ENCODE data around the gene CENPK.
"Not testable (repeated sequence)": the region's sequence is repeated elsewhere in the genome, so short reads cannot be mapped to it uniquely, and the experiment has no call there.

The CENPK gene

DNA sequence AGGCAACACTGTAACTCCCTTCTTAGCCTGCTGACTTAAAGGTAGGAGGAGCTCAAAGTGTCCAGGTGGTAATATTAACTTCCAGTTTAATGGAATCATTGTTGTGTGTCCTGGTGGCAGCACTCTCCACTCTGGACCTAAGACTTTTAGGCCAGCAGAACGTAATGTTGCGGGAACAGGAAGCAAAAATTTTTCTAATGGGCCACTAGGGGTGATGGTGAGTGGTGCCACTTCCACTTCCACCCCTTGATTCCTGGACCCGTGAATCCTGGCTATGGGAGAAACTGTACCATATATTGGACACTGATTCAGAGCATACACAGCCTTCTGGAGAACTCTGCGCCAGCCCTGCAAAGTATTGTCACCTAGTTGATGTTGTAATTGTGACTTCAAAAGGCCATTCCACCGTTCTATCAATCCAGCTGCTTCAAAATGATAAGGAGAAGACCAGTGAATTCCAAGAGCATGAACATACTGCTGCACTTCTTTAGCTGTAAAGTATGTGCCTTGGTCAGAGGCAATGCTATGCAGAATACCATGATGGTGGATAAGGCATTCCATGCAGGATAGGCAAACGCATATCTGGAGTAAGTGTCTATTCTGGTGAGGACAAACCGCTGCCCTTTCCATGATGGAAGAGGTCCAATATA, 74.8 kb downstream of the CENPK start:
- not testable (repeated sequence) for H3K27me3 ChIP-seq (ENCODE audit: control insufficient read depth in 3 of 3, insufficient read depth in 3 of 3, low read depth in 1 of 3, low read length in 3 of 3); H2BK15ac ChIP-seq (ENCODE audit: low read length); H3K4me1 ChIP-seq (ENCODE audit: control insufficient read depth in 2 of 2, insufficient read depth in 1 of 2, low read depth in 1 of 2, low read length in 2 of 2); H3K27ac ChIP-seq (replicated peaks; ENCODE audit: low read length); H2BK120ac ChIP-seq (ENCODE audit: low read depth, low read length); DNase-seq (ENCODE audit: low spot score); H2BK12ac ChIP-seq (ENCODE audit: low read length); H3K9ac ChIP-seq (ENCODE audit: low read depth, low read length, poor library complexity); H3K18ac ChIP-seq (ENCODE audit: low read length); H3K9me3 ChIP-seq (replicated peaks in 1 of 2; ENCODE audit: control insufficient read depth in 2 of 2, insufficient read depth in 1 of 2, low read depth in 1 of 2, low read length in 2 of 2); H3K4me3 ChIP-seq (ENCODE audit: low read length in 2 of 2); H3K23ac ChIP-seq (ENCODE audit: low read depth, low read length, poor library complexity); H2AK5ac ChIP-seq (ENCODE audit: low read depth, low read length); H2BK5ac ChIP-seq (ENCODE audit: low read length); H3K79me1 ChIP-seq (ENCODE audit: low read depth, low read length); H2AFZ ChIP-seq (ENCODE audit: low read length); H3K4me2 ChIP-seq (ENCODE audit: insufficient read depth, low read length, poor library complexity, severe bottlenecking); H4K91ac ChIP-seq (ENCODE audit: low read depth, low read length, poor library complexity); H3K14ac ChIP-seq (ENCODE audit: low read length); H3K4ac ChIP-seq (ENCODE audit: low read length); H4K8ac ChIP-seq (ENCODE audit: low read depth, low read length)
- H3K36me3 ChIP-seq (replicated peaks in 1 of 2; ENCODE audit: control insufficient read depth in 2 of 2, insufficient read depth in 2 of 2, low read length in 2 of 2), result peaks cover 0 to 10% of the 10 kb centered on the region in 2 donors
- no CpG with 5 or more reads among the region's 7 CpGs for WGBS, 2 donors (ENCODE audit: extremely low coverage in 2 of 2, insufficient read length in 2 of 2, insufficient replicate concordance in 1 of 2)

- peaks cover 0 to 10% of the 10 kb centered on the region in 2 donors for H3K36me3 ChIP-seq (replicated peaks in 1 of 2; ENCODE audit: control insufficient read depth in 2 of 2, insufficient read depth in 2 of 2, low read length in 2 of 2)
- H2AFZ ChIP-seq (ENCODE audit: low read length); H3K23ac ChIP-seq (ENCODE audit: low read depth, low read length, poor library complexity); H3K4ac ChIP-seq (ENCODE audit: low read length); H2BK12ac ChIP-seq (ENCODE audit: low read length); H2AK5ac ChIP-seq (ENCODE audit: low read depth, low read length); H4K8ac ChIP-seq (ENCODE audit: low read depth, low read length); H3K27me3 ChIP-seq (ENCODE audit: control insufficient read depth in 3 of 3, insufficient read depth in 3 of 3, low read depth in 1 of 3, low read length in 3 of 3); H3K27ac ChIP-seq (replicated peaks; ENCODE audit: low read length); H3K4me1 ChIP-seq (ENCODE audit: control insufficient read depth in 2 of 2, insufficient read depth in 1 of 2, low read depth in 1 of 2, low read length in 2 of 2); H2BK120ac ChIP-seq (ENCODE audit: low read depth, low read length); H3K4me2 ChIP-seq (ENCODE audit: insufficient read depth, low read length, poor library complexity, severe bottlenecking); H3K79me1 ChIP-seq (ENCODE audit: low read depth, low read length); H3K4me3 ChIP-seq (ENCODE audit: low read length in 2 of 2); H3K9ac ChIP-seq (ENCODE audit: low read depth, low read length, poor library complexity); H3K14ac ChIP-seq (ENCODE audit: low read length); H3K18ac ChIP-seq (ENCODE audit: low read length); H2BK15ac ChIP-seq (ENCODE audit: low read length); H2BK5ac ChIP-seq (ENCODE audit: low read length); DNase-seq (ENCODE audit: low spot score); H4K91ac ChIP-seq (ENCODE audit: low read depth, low read length, poor library complexity); H3K9me3 ChIP-seq (replicated peaks in 1 of 2; ENCODE audit: control insufficient read depth in 2 of 2, insufficient read depth in 1 of 2, low read depth in 1 of 2, low read length in 2 of 2): not testable (repeated sequence)
- WGBS, 2 donors (ENCODE audit: extremely low coverage in 2 of 2, insufficient read length in 2 of 2, insufficient replicate concordance in 1 of 2), result no CpG with 5 or more reads among the region's 2 CpGs
These were observed 76.2 kb downstream of the CENPK start for GRCh38 chr5:65486803-65487202.

GRCh38 chr5:65485405-65485804, 77.6 kb downstream of the CENPK start:
- H3K18ac ChIP-seq (ENCODE audit: low read length), result no peak overlapping the region
- no peak overlapping the region for H3K9ac ChIP-seq (ENCODE audit: low read depth, low read length, poor library complexity)
- no peak overlapping the region for H3K4me3 ChIP-seq (ENCODE audit: low read length in 2 of 2)
- DNase-seq (ENCODE audit: low spot score), result no peak
- no peak overlapping the region for H3K4me2 ChIP-seq (ENCODE audit: insufficient read depth, low read length, poor library complexity, severe bottlenecking)
- H2AK5ac ChIP-seq (ENCODE audit: low read depth, low read length), result no peak overlapping the region
- H3K14ac ChIP-seq (ENCODE audit: low read length), result no peak overlapping the region
- no peak overlapping the region for H2BK15ac ChIP-seq (ENCODE audit: low read length)
- peaks cover 2 to 5% of the 10 kb centered on the region in 2 donors for H3K4me1 ChIP-seq (ENCODE audit: control insufficient read depth in 2 of 2, insufficient read depth in 1 of 2, low read depth in 1 of 2, low read length in 2 of 2)
- WGBS, 2 donors (ENCODE audit: extremely low coverage in 2 of 2, insufficient read length in 2 of 2, insufficient replicate concordance in 1 of 2), result no CpG with 5 or more reads among the region's 28 CpGs
- no peaks in the 10 kb centered on the region for H3K27me3 ChIP-seq (ENCODE audit: control insufficient read depth in 3 of 3, insufficient read depth in 3 of 3, low read depth in 1 of 3, low read length in 3 of 3)
- no peak overlapping the region for H3K4ac ChIP-seq (ENCODE audit: low read length)
- H3K27ac ChIP-seq (replicated peaks; ENCODE audit: low read length), result no peak overlapping the region
- H2BK120ac ChIP-seq (ENCODE audit: low read depth, low read length), result no peak overlapping the region
- no peaks in the 10 kb centered on the region for H3K79me1 ChIP-seq (ENCODE audit: low read depth, low read length)
- peaks cover 0 to 9% of the 10 kb centered on the region in 2 donors for H3K36me3 ChIP-seq (replicated peaks in 1 of 2; ENCODE audit: control insufficient read depth in 2 of 2, insufficient read depth in 2 of 2, low read length in 2 of 2)
- no peak overlapping the region for H2BK5ac ChIP-seq (ENCODE audit: low read length)
- H2BK12ac ChIP-seq (ENCODE audit: low read length), result no peak overlapping the region
- H4K91ac ChIP-seq (ENCODE audit: low read depth, low read length, poor library complexity), result no peak overlapping the region
- H3K9me3 ChIP-seq (replicated peaks in 1 of 2; ENCODE audit: control insufficient read depth in 2 of 2, insufficient read depth in 1 of 2, low read depth in 1 of 2, low read length in 2 of 2), result no peaks in the 10 kb centered on the region
- H3K23ac ChIP-seq (ENCODE audit: low read depth, low read length, poor library complexity), result no peak overlapping the region
- H2AFZ ChIP-seq (ENCODE audit: low read length), result no peak overlapping the region
- H4K8ac ChIP-seq (ENCODE audit: low read depth, low read length), result no peak overlapping the region

GRCh38 chr5:65483546-65484346, 79.2 kb downstream of the CENPK start:
- Histone ChIP-seq H4K8ac (ENCODE audit: low read depth, low read length) (no peak overlapping the region), H2BK12ac (ENCODE audit: low read length) (no peak overlapping the region), H3K23ac (ENCODE audit: low read depth, low read length, poor library complexity) (no peak overlapping the region), H3K4me1 (ENCODE audit: control insufficient read depth in 2 of 2, insufficient read depth in 1 of 2, low read depth in 1 of 2, low read length in 2 of 2) (peaks cover 2 to 8% of the 10 kb centered on the region in 2 donors), H2BK120ac (ENCODE audit: low read depth, low read length) (no peak overlapping the region), H2BK15ac (ENCODE audit: low read length) (no peak overlapping the region), H3K9ac (ENCODE audit: low read depth, low read length, poor library complexity) (no peak overlapping the region), H4K91ac (ENCODE audit: low read depth, low read length, poor library complexity) (no peak overlapping the region), H3K4ac (ENCODE audit: low read length) (no peak overlapping the region), H2AK5ac (ENCODE audit: low read depth, low read length) (no peak overlapping the region), H3K79me1 (ENCODE audit: low read depth, low read length) (no peaks in the 10 kb centered on the region), H3K18ac (ENCODE audit: low read length) (no peak overlapping the region), H3K14ac (ENCODE audit: low read length) (no peak overlapping the region), H2BK5ac (ENCODE audit: low read length) (no peak overlapping the region), H3K9me3 (replicated peaks in 1 of 2; ENCODE audit: control insufficient read depth in 2 of 2, insufficient read depth in 1 of 2, low read depth in 1 of 2, low read length in 2 of 2) (no peaks in the 10 kb centered on the region), H3K36me3 (replicated peaks in 1 of 2; ENCODE audit: control insufficient read depth in 2 of 2, insufficient read depth in 2 of 2, low read length in 2 of 2) (peaks cover 0 to 5% of the 10 kb centered on the region in 2 donors), H3K4me3 (ENCODE audit: low read length in 2 of 2) (no peak overlapping the region), H3K27me3 (ENCODE audit: control insufficient read depth in 3 of 3, insufficient read depth in 3 of 3, low read depth in 1 of 3, low read length in 3 of 3) (no peaks in the 10 kb centered on the region), H2AFZ (ENCODE audit: low read length) (peak overlapping the region; percentile 90), H3K27ac (replicated peaks; ENCODE audit: low read length) (no peak overlapping the region), H3K4me2 (ENCODE audit: insufficient read depth, low read length, poor library complexity, severe bottlenecking) (no peak overlapping the region)
- DNase-seq (ENCODE audit: low spot score), result no peak
- no CpG with 5 or more reads among the region's 3 CpGs for WGBS, 2 donors (ENCODE audit: extremely low coverage in 2 of 2, insufficient read length in 2 of 2, insufficient replicate concordance in 1 of 2)
